ENCODE results near the gene SHISAL1.

Gene SHISAL1

DNA sequence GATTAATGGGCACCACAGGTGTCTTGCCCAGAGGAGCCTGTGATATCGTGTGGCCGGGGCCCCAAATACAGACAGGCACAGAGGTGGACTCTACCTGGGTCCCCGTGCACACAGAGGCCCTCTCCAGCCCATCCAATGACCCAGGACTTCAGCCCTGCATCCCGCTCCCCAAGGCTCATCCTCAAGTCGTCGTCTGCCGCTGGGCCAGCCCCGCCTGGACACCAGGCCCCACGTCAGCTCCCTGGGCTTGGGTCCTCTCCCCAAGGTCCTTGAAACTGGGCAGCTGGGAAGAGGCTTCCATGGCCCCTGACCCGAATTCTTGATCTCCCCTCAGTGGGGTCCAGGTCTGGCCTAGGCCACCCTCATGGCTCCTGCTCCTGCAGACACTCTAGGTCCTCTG is 20.2 kb downstream of the SHISAL1 start:
- Histone ChIP-seq H3K27ac (ENCODE audit: low read length) (no peak overlapping the region), H3K4me1 (ENCODE audit: insufficient read depth, low read length) (no peaks in the 10 kb centered on the region), H2AFZ (ENCODE audit: low read depth, low read length) (no peak overlapping the region), H3K9ac (ENCODE audit: low read depth, low read length) (no peak overlapping the region), H3K4me2 (ENCODE audit: insufficient read depth, low read length) (no peak overlapping the region), H4K20me1 (ENCODE audit: insufficient read depth, low read length) (no peaks in the 10 kb centered on the region), H3K27me3 (ENCODE audit: insufficient read depth, low read length, poor library complexity) (no peaks in the 10 kb centered on the region), H3K79me2 (ENCODE audit: insufficient read depth, low read length) (no peaks in the 10 kb centered on the region), H3K9me3 (ENCODE audit: insufficient read depth, low read length, severe bottlenecking) (no peaks in the 10 kb centered on the region), H3K36me3 (ENCODE audit: insufficient read depth, low read length) (no peaks in the 10 kb centered on the region), H3K4me3 (ENCODE audit: low read depth in 1 of 2, low read length in 2 of 2) (no peak overlapping the region)
- DNase-seq: no peak
- TF ChIP-seq CTCF (IDR thresholded peaks at IDR 0.05; ENCODE audit: borderline replicate concordance, extremely low read depth, low read length, poor library complexity, severe bottlenecking) (no peak), EZH2 (IDR thresholded peaks at IDR 0.05; ENCODE audit: borderline replicate concordance, low read depth, low read length, severe bottlenecking) (no peak)
- ATAC-seq (ENCODE audit: insufficient read depth, low read depth): no peak

- H3K4me3 ChIP-seq (ENCODE audit: low read depth in 1 of 2, low read length in 2 of 2): no peak overlapping the region
- no peak overlapping the region for H3K9ac ChIP-seq (ENCODE audit: low read depth, low read length)
- H3K4me2 ChIP-seq (ENCODE audit: insufficient read depth, low read length): no peak overlapping the region
- H3K27me3 ChIP-seq (ENCODE audit: insufficient read depth, low read length, poor library complexity): no peaks in the 10 kb centered on the region
- ATAC-seq (ENCODE audit: insufficient read depth, low read depth) (no peak), DNase-seq (no peak)
- H2AFZ ChIP-seq (ENCODE audit: low read depth, low read length): no peak overlapping the region
- no peaks in the 10 kb centered on the region for H3K79me2 ChIP-seq (ENCODE audit: insufficient read depth, low read length)
- H3K4me1 ChIP-seq (ENCODE audit: insufficient read depth, low read length): no peaks in the 10 kb centered on the region
- H3K9me3 ChIP-seq (ENCODE audit: insufficient read depth, low read length, severe bottlenecking): no peaks in the 10 kb centered on the region
- no peaks in the 10 kb centered on the region for H3K36me3 ChIP-seq (ENCODE audit: insufficient read depth, low read length)
- TF ChIP-seq EZH2 (IDR thresholded peaks at IDR 0.05; ENCODE audit: borderline replicate concordance, low read depth, low read length, severe bottlenecking) (no peak), CTCF (IDR thresholded peaks at IDR 0.05; ENCODE audit: borderline replicate concordance, extremely low read depth, low read length, poor library complexity, severe bottlenecking) (no peak)
- no peak overlapping the region for H3K27ac ChIP-seq (ENCODE audit: low read length)
- no peaks in the 10 kb centered on the region for H4K20me1 ChIP-seq (ENCODE audit: insufficient read depth, low read length)
These were observed 20.9 kb downstream of the SHISAL1 start for GRCh38 chr22:44291674-44292360.

DNA sequence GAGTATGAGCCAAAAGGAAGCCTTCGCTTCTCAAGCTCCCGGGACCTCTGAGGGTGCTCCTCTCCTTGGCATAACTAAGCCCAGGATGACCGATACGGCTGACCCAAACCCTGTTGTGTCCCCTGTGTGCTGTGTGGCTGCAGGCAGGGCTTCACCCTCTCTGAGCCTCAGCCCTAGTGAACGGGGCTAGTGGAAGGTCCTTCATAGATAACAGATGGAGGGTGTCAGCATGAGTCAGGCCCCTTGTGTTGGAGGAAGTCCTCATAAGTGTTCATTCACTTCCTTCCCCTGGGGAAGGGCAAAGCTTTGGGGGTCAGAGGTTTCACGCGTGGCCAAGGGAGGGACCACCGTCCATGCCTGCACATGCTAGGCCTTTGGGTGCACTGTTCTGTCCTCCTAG is 21.5 kb downstream of the SHISAL1 start:
- no peaks in the 10 kb centered on the region for H4K20me1 ChIP-seq (ENCODE audit: insufficient read depth, low read length)
- H3K9ac ChIP-seq (ENCODE audit: low read depth, low read length): no peak overlapping the region

More for the DNA sequence above, 21.5 kb downstream of the SHISAL1 start:
- ATAC-seq (ENCODE audit: insufficient read depth, low read depth) (no peak), DNase-seq (no peak)
- H3K4me2 ChIP-seq (ENCODE audit: insufficient read depth, low read length): no peak overlapping the region
- H3K4me1 ChIP-seq (ENCODE audit: insufficient read depth, low read length): no peaks in the 10 kb centered on the region
- no peak overlapping the region for H3K27ac ChIP-seq (ENCODE audit: low read length)
- H2AFZ ChIP-seq (ENCODE audit: low read depth, low read length): no peak overlapping the region
- H3K79me2 ChIP-seq (ENCODE audit: insufficient read depth, low read length): no peaks in the 10 kb centered on the region
- H3K4me3 ChIP-seq (ENCODE audit: low read depth in 1 of 2, low read length in 2 of 2): no peak overlapping the region
- no peaks in the 10 kb centered on the region for H3K36me3 ChIP-seq (ENCODE audit: insufficient read depth, low read length)
- H3K9me3 ChIP-seq (ENCODE audit: insufficient read depth, low read length, severe bottlenecking): no peaks in the 10 kb centered on the region
- H3K27me3 ChIP-seq (ENCODE audit: insufficient read depth, low read length, poor library complexity): no peaks in the 10 kb centered on the region
- TF ChIP-seq CTCF (IDR thresholded peaks at IDR 0.05; ENCODE audit: borderline replicate concordance, extremely low read depth, low read length, poor library complexity, severe bottlenecking) (no peak), EZH2 (IDR thresholded peaks at IDR 0.05; ENCODE audit: borderline replicate concordance, low read depth, low read length, severe bottlenecking) (no peak)
